ENCODE data around the gene DLG2.

DLG2 gene

GRCh38 chr11:84218318-84218717, 1408.8 kb downstream of the DLG2 start:
- no peaks in the 10 kb centered on the region for H3K79me2 ChIP-seq (ENCODE audit: control insufficient read depth, low read length)
- no peak overlapping the region for H3K4me2 ChIP-seq (ENCODE audit: low read length)
- H3K4me3 ChIP-seq (ENCODE audit: low read length) = no peak overlapping the region
- no peak for TF ChIP-seq CTCF (IDR thresholded peaks at IDR 0.05; ENCODE audit: low read depth, low read length, poor library complexity, severe bottlenecking)
- TF ChIP-seq EZH2phosphoT487 (IDR thresholded peaks at IDR 0.05; ENCODE audit: borderline replicate concordance, low read length) = no peak
- no peaks in the 10 kb centered on the region for H3K9me2 ChIP-seq (replicated peaks; ENCODE audit: control insufficient read depth, low read length)
- no peak overlapping the region for H3K27ac ChIP-seq (ENCODE audit: low read depth, low read length)
- no peaks in the 10 kb centered on the region for H3K36me3 ChIP-seq (ENCODE audit: control insufficient read depth, low read length)
- H3F3A ChIP-seq (ENCODE audit: control insufficient read depth, insufficient read depth) = no peaks in the 10 kb centered on the region
- H4K20me1 ChIP-seq (ENCODE audit: control insufficient read depth, insufficient read depth, low read depth, low read length) = no peaks in the 10 kb centered on the region
- no peaks in the 10 kb centered on the region for H3K9me3 ChIP-seq (ENCODE audit: control insufficient read depth, insufficient read depth, low read length)
- no peaks in the 10 kb centered on the region for H3K4me1 ChIP-seq (ENCODE audit: control insufficient read depth, low read length)
- H3K27me3 ChIP-seq (ENCODE audit: control insufficient read depth, low read length) = no peaks in the 10 kb centered on the region

- no peak for TF ChIP-seq CTCF (IDR thresholded peaks at IDR 0.05; ENCODE audit: low read depth, low read length, poor library complexity, severe bottlenecking)
- TF ChIP-seq EZH2phosphoT487 (IDR thresholded peaks at IDR 0.05; ENCODE audit: borderline replicate concordance, low read length) = no peak
- Histone ChIP-seq H3K79me2 (ENCODE audit: control insufficient read depth, low read length) (no peaks in the 10 kb centered on the region), H3K4me3 (ENCODE audit: low read length) (no peak overlapping the region), H3K9me2 (replicated peaks; ENCODE audit: control insufficient read depth, low read length) (no peaks in the 10 kb centered on the region), H3K36me3 (ENCODE audit: control insufficient read depth, low read length) (no peaks in the 10 kb centered on the region), H3F3A (ENCODE audit: control insufficient read depth, insufficient read depth) (no peaks in the 10 kb centered on the region), H4K20me1 (ENCODE audit: control insufficient read depth, insufficient read depth, low read depth, low read length) (no peaks in the 10 kb centered on the region), H3K9me3 (ENCODE audit: control insufficient read depth, insufficient read depth, low read length) (no peaks in the 10 kb centered on the region), H3K27ac (ENCODE audit: low read depth, low read length) (no peak overlapping the region), H3K4me1 (ENCODE audit: control insufficient read depth, low read length) (no peaks in the 10 kb centered on the region), H3K4me2 (ENCODE audit: low read length) (no peak overlapping the region), H3K27me3 (ENCODE audit: control insufficient read depth, low read length) (no peaks in the 10 kb centered on the region)
These were observed 1411.5 kb downstream of the DLG2 start for GRCh38 chr11:84215672-84216071.

GRCh38 chr11:84214557-84214956, 1412.6 kb downstream of the DLG2 start:
- no peaks in the 10 kb centered on the region for H3K79me2 ChIP-seq (ENCODE audit: control insufficient read depth, low read length)
- H4K20me1 ChIP-seq (ENCODE audit: control insufficient read depth, insufficient read depth, low read depth, low read length) = no peaks in the 10 kb centered on the region
- H3K27me3 ChIP-seq (ENCODE audit: control insufficient read depth, low read length) = no peaks in the 10 kb centered on the region
- no peak overlapping the region for H3K27ac ChIP-seq (ENCODE audit: low read depth, low read length)
- H3K4me2 ChIP-seq (ENCODE audit: low read length) = no peak overlapping the region
- H3K9me2 ChIP-seq (replicated peaks; ENCODE audit: control insufficient read depth, low read length) = no peaks in the 10 kb centered on the region
- H3K4me3 ChIP-seq (ENCODE audit: low read length) = no peak overlapping the region
- no peaks in the 10 kb centered on the region for H3K9me3 ChIP-seq (ENCODE audit: control insufficient read depth, insufficient read depth, low read length)
- TF ChIP-seq CTCF (IDR thresholded peaks at IDR 0.05; ENCODE audit: low read depth, low read length, poor library complexity, severe bottlenecking) (no peak), EZH2phosphoT487 (IDR thresholded peaks at IDR 0.05; ENCODE audit: borderline replicate concordance, low read length) (no peak)
- H3K36me3 ChIP-seq (ENCODE audit: control insufficient read depth, low read length) = no peaks in the 10 kb centered on the region
- H3F3A ChIP-seq (ENCODE audit: control insufficient read depth, insufficient read depth) = no peaks in the 10 kb centered on the region
- no peaks in the 10 kb centered on the region for H3K4me1 ChIP-seq (ENCODE audit: control insufficient read depth, low read length)

Measured in DOHH2 (cell line).